Renal cortex interstitium (tissue), 3 donors: ENCODE results near the gene COQ6. TPM values are rescaled to one million over a fixed set of nuclear protein-coding genes. Genes with fewer than 3 reads are reported as not detected.

ENCODE experiments used
- polyA plus RNA-seq, 3 donors: library from polyadenylated mRNA; unstranded; fragments of 120-200 nt; gene quantifications; one replicate each; pipeline ENCODE4 v1.2.1, GENCODE V29; 2013; ENCODE audit not compliant: insufficient read length in 3 of 3

COQ6 gene
- polyA plus RNA-seq, 3 donors: 29.0 to 37.5 (median 30.9) TPM

Other genes with a start within 250 kb of the COQ6 start
- gene PNMA1, start 235.9 kb upstream of the COQ6 start, polyA plus RNA-seq: 10 to 100 TPM; 79.5 to 96.4 (median 90.5) TPM
- gene PTGR2, start 98.5 kb upstream of the COQ6 start, polyA plus RNA-seq: 10 to 100 TPM; 14.7 to 31.6 (median 16.8) TPM
- 10 to 100 TPM; 54.2 to 59.8 (median 58.1) TPM for gene ZNF410, start 63.4 kb upstream of the COQ6 start, polyA plus RNA-seq
- gene FAM161B, start 208 bp upstream of the COQ6 start, polyA plus RNA-seq: 10 to 100 TPM; 11.8 to 15.6 (median 14.3) TPM
- 10 to 100 TPM; 56.1 to 59.3 (median 59.1) TPM for gene ENTPD5, start 69.0 kb downstream of the COQ6 start, polyA plus RNA-seq
- gene BBOF1, start 69.0 kb downstream of the COQ6 start, polyA plus RNA-seq: 10 to 100 TPM; 13.5 to 20.4 (median 19.9) TPM
- gene ALDH6A1, start 134.2 kb downstream of the COQ6 start, polyA plus RNA-seq: 100 to 1,000 TPM; 107 to 122 (median 109) TPM
- gene LIN52, start 134.7 kb downstream of the COQ6 start, polyA plus RNA-seq: 10 to 100 TPM; 17.1 to 22.1 (median 19.0) TPM